K562 (cell line): Measurements from ENCODE around the gene OR10D3. TPM values are rescaled to one million over a fixed set of nuclear protein-coding genes. Genes with fewer than 3 reads are reported as not detected.

Experiments used
- ATF2 ChIP-seq: sonication (generic); formaldehyde crosslinking; IDR thresholded peaks from 2 replicates; pipeline ENCODE4 v1.8.1; 2022; ENCODE audit warnings: missing genetic modification reagents
- COPS2 ChIP-seq: fragments of 450-650 bp; conservative IDR thresholded peaks from 2 replicates; pipeline ENCODE4 v1.6.1; 2016; ENCODE audit warnings: mild to moderate bottlenecking, moderate library complexity
- CXXC5 ChIP-seq: fragments of 250-450 bp; sonication (Bioruptor Pico); IDR thresholded peaks from 2 replicates; pipeline ENCODE4 v1.8.0; 2022; ENCODE audit warnings: inconsistent platforms, mild to moderate bottlenecking, moderate library complexity
- DIDO1 ChIP-seq: fragments of 450-650 bp; IDR thresholded peaks from 2 replicates; pipeline ENCODE4 v1.6.1; 2016; ENCODE audit warnings: low read depth, missing biosample characterization, missing genetic modification characterization
- ETV6 ChIP-seq, 3 experiments: fragments of 150-350 bp in 1 of 3; sonication (generic) in 1 of 3; formaldehyde crosslinking in 1 of 3; IDR thresholded peaks; 2 replicates each; pipeline versions ENCODE4 v1.6.1 to v1.8.0; 2014 to 2022; ENCODE audit warnings: borderline replicate concordance in 2 of 3, low read depth in 2 of 3, antibody characterized with exemption in 1 of 3, low read length in 1 of 3, mild to moderate bottlenecking in 1 of 3, missing genetic modification reagents in 1 of 3
- GABPB1 ChIP-seq: sonication (generic); formaldehyde crosslinking; IDR thresholded peaks from 2 replicates; pipeline ENCODE4 v1.8.0; 2022; ENCODE audit warnings: mild to moderate bottlenecking, missing genetic modification reagents
- HOMEZ ChIP-seq: fragments of 250-450 bp; sonication (Bioruptor Pico); IDR thresholded peaks from 2 replicates; pipeline ENCODE4 v1.4.0; 2020; ENCODE audit warnings: mild to moderate bottlenecking, moderate library complexity
- KAT8 ChIP-seq: fragments of 450-650 bp; IDR thresholded peaks from 2 replicates; pipeline ENCODE4 v1.6.1; 2016; ENCODE audit warnings: low read depth, mild to moderate bottlenecking
- MYC ChIP-seq, 2 experiments: fragments of 250-450 bp in 1 of 2; sonication (Bioruptor Pico) in 1 of 2; IDR thresholded peaks; 2 replicates each; pipeline versions ENCODE4 v1.5.1 to v1.6.1; 2012 to 2021; ENCODE audit warnings: low read depth in 2 of 2, borderline replicate concordance in 1 of 2, improper control_type of control experiment in 1 of 2, low read length in 1 of 2, mild to moderate bottlenecking in 1 of 2, moderate library complexity in 1 of 2
- NFE2L1 ChIP-seq: fragments of 450-650 bp; IDR thresholded peaks from 2 replicates; pipeline ENCODE4 v1.6.1; 2016; ENCODE audit warnings: missing genetic modification characterization, low read depth, mild to moderate bottlenecking, missing compliant biosample characterization, moderate library complexity, borderline replicate concordance
- NFRKB ChIP-seq: fragments of 450-650 bp; IDR thresholded peaks from 2 replicates; pipeline ENCODE4 v1.6.1; 2016; ENCODE audit warnings: low read depth
- RFX5 ChIP-seq: IDR thresholded peaks from 2 replicates; pipeline ENCODE4 v1.6.1; 2011; ENCODE audit warnings: low read depth, mild to moderate bottlenecking, improper control_type of control experiment, low read length
- SMARCB1 ChIP-seq: IDR thresholded peaks from 2 replicates; pipeline ENCODE4 v1.6.1; 2011; ENCODE audit warnings: improper control_type of control experiment, low read depth; ENCODE audit not compliant: insufficient read length
- SMARCC2 ChIP-seq: fragments of 450-650 bp; IDR thresholded peaks from 2 replicates; pipeline ENCODE4 v1.6.1; 2017; ENCODE audit warnings: antibody characterized with exemption, moderate library complexity, mild to moderate bottlenecking, low read depth
- SRSF3 ChIP-seq: fragments of 200-400 bp; formaldehyde crosslinking; IDR thresholded peaks from 2 replicates; pipeline ENCODE4 v1.6.1; 2016; ENCODE audit warnings: mild to moderate bottlenecking, low read length, moderate library complexity; ENCODE audit not compliant: insufficient read depth
- TSC22D4 ChIP-seq: fragments of 450-650 bp; IDR thresholded peaks from 2 replicates; pipeline ENCODE4 v1.6.1; 2016; ENCODE audit warnings: missing genetic modification characterization, missing biosample characterization, control low read depth
- USF1 ChIP-seq: sonication (generic); formaldehyde crosslinking; IDR thresholded peaks from 2 replicates; pipeline ENCODE4 v1.9.0; 2022; ENCODE audit warnings: mild to moderate bottlenecking, missing genetic modification reagents
- ZNF217 ChIP-seq: sonication (generic); formaldehyde crosslinking; IDR thresholded peaks from 2 replicates; pipeline ENCODE4 v1.8.0; 2022; ENCODE audit warnings: mild to moderate bottlenecking, missing genetic modification reagents
- ZNF512 ChIP-seq: IDR thresholded peaks from 2 replicates; pipeline ENCODE4 v1.6.1; 2016; ENCODE audit warnings: missing genetic modification characterization, missing compliant biosample characterization
- ZNF586 ChIP-seq: fragments of 450-650 bp; formaldehyde crosslinking; conservative IDR thresholded peaks from 2 replicates; pipeline ENCODE4 v1.4.0; 2020; ENCODE audit warnings: mild to moderate bottlenecking, moderate library complexity
- ZNF75A ChIP-seq: fragments of 450-650 bp; formaldehyde crosslinking; IDR thresholded peaks from 2 replicates; pipeline ENCODE4 v1.4.0; 2020; ENCODE audit warnings: mild to moderate bottlenecking
- polyA plus RNA-seq, 8 experiments: library from polyadenylated mRNA; depleted of rRNA in 4 of 8; stranded (reverse) in 5 of 8; unstranded in 3 of 8; fragments of >200 nt; fragmentation: Nextera tagmentation in 2 of 8; fragmentation: Illumina TruSeq in 1 of 8; extraction: Ambion mirVana in 2 of 8; extraction: Trizol in 1 of 8; gene quantifications; 2 replicates each; pipeline versions ENCODE4 v1.2.1 to v1.2.3, GENCODE V29; 2011 to 2014; ENCODE audit warnings: inconsistent platforms in 1 of 8, missing spikeins in 1 of 8
- total RNA-seq, 7 experiments: library from RNA; depleted of rRNA in 6 of 7; stranded (reverse); fragments of >200 nt in 6 of 7; fragmentation: Illumina TruSeq in 2 of 7; extraction: Trizol in 2 of 7; gene quantifications; 2 replicates each; pipeline versions ENCODE4 v1.2.1 to v1.2.3, GENCODE V29; 2011 to 2021; ENCODE audit warnings: low replicate concordance in 1 of 7

The OR10D3 gene
- total and polyA plus RNA-seq, 9 of the 15 experiments (the other 6 are each of a cell fraction or from before 2014, with no cell fraction given): 0.07 to 2.9 (median 0.80) TPM; not detected in 1

- 0 out of 2 replicates have a peak, but pooled peaks have one; percentile 23 for TF ChIP-seq SMARCC2
- TF ChIP-seq DIDO1 (tag): no peak
- TF ChIP-seq MYC (IDR thresholded peaks at IDR 0.05; ENCODE audit: low read depth, low read length): peak; percentile 79
- TF ChIP-seq MYC (CRISPR knock-in tag; IDR thresholded peaks at IDR 0.05; ENCODE audit: borderline replicate concordance, low read depth): no peak
- no peak for TF ChIP-seq SMARCB1
- no peak for TF ChIP-seq KAT8
- no peak for TF ChIP-seq ATF2 (CRISPR knock-in tag)
- no peak for TF ChIP-seq COPS2
- TF ChIP-seq HOMEZ (CRISPR knock-in tag): no peak
- no peak for TF ChIP-seq NFE2L1 (tag)
- TF ChIP-seq RFX5: no peak
- TF ChIP-seq ZNF586 (CRISPR knock-in tag): no peak
- TF ChIP-seq USF1: no peak
- no peak for TF ChIP-seq ZNF217 (CRISPR knock-in tag)
- TF ChIP-seq ZNF512 (tag): no peak
- TF ChIP-seq TSC22D4 (tag): no peak
- TF ChIP-seq CXXC5: peak; percentile 90
- TF ChIP-seq GABPB1 (CRISPR knock-in tag): peak; percentile 27; the same call in 1 of the 2 replicates
- TF ChIP-seq ZNF75A (CRISPR knock-in tag): no peak
- peak; percentile 80 for TF ChIP-seq NFRKB
- TF ChIP-seq SRSF3: no peak
- no peak for TF ChIP-seq ETV6 (IDR thresholded peaks at IDR 0.05; ENCODE audit: borderline replicate concordance in 1 of 2, low read depth in 2 of 2, low read length in 1 of 2)
- TF ChIP-seq ETV6 (CRISPR knock-in tag; IDR thresholded peaks at IDR 0.05; ENCODE audit: borderline replicate concordance): no peak
These were observed 12.2 kb upstream of the OR10D3 start (continued) for GRCh38 chr11:124170801-124171586.
